HepG2 (cell line): ENCODE data around the gene LRP5. TPM values are rescaled to one million over a fixed set of nuclear protein-coding genes. Genes with fewer than 3 reads are reported as not detected.
A peak's percentile ranks its signal among the peaks of the same experiment; 100 is the strongest.

Experiments used
- ATF1 ChIP-seq: IDR thresholded peaks from 2 replicates; pipeline ENCODE4 v1.6.1; 2016; ENCODE audit warnings: mild to moderate bottlenecking, control low read depth
- BCL6 ChIP-seq: IDR thresholded peaks from 2 replicates; pipeline ENCODE4 v1.6.1; 2016; ENCODE audit warnings: missing genetic modification reagents, missing compliant biosample characterization
- CEBPZ ChIP-seq: IDR thresholded peaks from 2 replicates; pipeline ENCODE4 v1.6.1; 2012; ENCODE audit warnings: low read length, improper control_type of control experiment
- CREB3 ChIP-seq: sonication (generic); formaldehyde crosslinking; IDR thresholded peaks from 2 replicates; pipeline ENCODE4 v1.5.0; 2020; ENCODE audit warnings: missing genetic modification reagents
- DDIT3 ChIP-seq: sonication (generic); formaldehyde crosslinking; IDR thresholded peaks from 2 replicates; pipeline ENCODE4 v1.4.0; 2020; ENCODE audit warnings: mild to moderate bottlenecking, missing genetic modification reagents
- FLYWCH1 ChIP-seq: sonication (generic); formaldehyde crosslinking; IDR thresholded peaks from 2 replicates; pipeline ENCODE4 v1.8.1; 2023; ENCODE audit warnings: mild to moderate bottlenecking, missing genetic modification reagents
- FOSL2 ChIP-seq: sonication (generic); formaldehyde crosslinking; IDR thresholded peaks from 2 replicates; pipeline ENCODE4 v1.4.0; 2020; ENCODE audit warnings: missing genetic modification reagents
- IRF2 ChIP-seq: IDR thresholded peaks from 2 replicates; pipeline ENCODE4 v1.6.1; 2018; ENCODE audit warnings: missing genetic modification reagents, missing compliant biosample characterization
- MYC ChIP-seq: sonication (generic); formaldehyde crosslinking; IDR thresholded peaks from 2 replicates; pipeline ENCODE4 v1.9.0; 2021; ENCODE audit warnings: missing genetic modification reagents, borderline replicate concordance
- NAIF1 ChIP-seq: sonication (generic); formaldehyde crosslinking; IDR thresholded peaks from 2 replicates; pipeline ENCODE4 v1.5.0; 2020; ENCODE audit warnings: mild to moderate bottlenecking, missing genetic modification reagents, borderline replicate concordance
- PAWR ChIP-seq: sonication (generic); formaldehyde crosslinking; IDR thresholded peaks from 2 replicates; pipeline ENCODE4 v1.4.0; 2020; ENCODE audit warnings: missing genetic modification reagents, mild to moderate bottlenecking, borderline replicate concordance
- SIN3A ChIP-seq: IDR thresholded peaks from 2 replicates; pipeline ENCODE4 v1.6.1; 2011; ENCODE audit warnings: low read depth, mild to moderate bottlenecking, control low read depth, low read length, borderline replicate concordance
- SOX6 ChIP-seq, 2 experiments: fragments of 450-650 bp in 1 of 2; sonication (generic) in 1 of 2; formaldehyde crosslinking in 1 of 2; IDR thresholded peaks; 2 replicates each; pipeline versions ENCODE4 v1.4.0 to v1.6.1; 2017 to 2020; ENCODE audit warnings: antibody characterized with exemption in 1 of 2, mild to moderate bottlenecking in 1 of 2, missing genetic modification reagents in 1 of 2
- SP5 ChIP-seq: IDR thresholded peaks from 2 replicates; pipeline ENCODE4 v1.6.1; 2016; ENCODE audit warnings: low read depth, borderline replicate concordance
- STAG1 ChIP-seq: sonication (generic); formaldehyde crosslinking; IDR thresholded peaks from 2 replicates; pipeline ENCODE4 v1.4.0; 2020; ENCODE audit warnings: missing genetic modification reagents
- THAP8 ChIP-seq: sonication (generic); formaldehyde crosslinking; IDR thresholded peaks from 2 replicates; pipeline ENCODE4 v1.5.1; 2020; ENCODE audit warnings: missing genetic modification reagents, mild to moderate bottlenecking, borderline replicate concordance
- THYN1 ChIP-seq: sonication (generic); formaldehyde crosslinking; IDR thresholded peaks from 2 replicates; pipeline ENCODE4 v1.8.1; 2023; ENCODE audit warnings: low read depth, mild to moderate bottlenecking, moderate library complexity, missing genetic modification reagents, borderline replicate concordance
- ZNF691 ChIP-seq: sonication (generic); formaldehyde crosslinking; IDR thresholded peaks from 2 replicates; pipeline ENCODE4 v1.4.0; 2020; ENCODE audit warnings: missing genetic modification reagents, low read depth, mild to moderate bottlenecking, borderline replicate concordance
- ZNF800 ChIP-seq: sonication (generic); formaldehyde crosslinking; IDR thresholded peaks from 2 replicates; pipeline ENCODE4 v1.4.0; 2020; ENCODE audit warnings: missing genetic modification reagents
- polyA plus RNA-seq, 8 experiments: library from polyadenylated mRNA; depleted of rRNA in 3 of 8; stranded (reverse) in 7 of 8; unstranded in 1 of 8; fragments of >200 nt; fragmentation: Illumina TruSeq in 4 of 8; extraction: Trizol in 4 of 8; gene quantifications; 2 replicates each; pipeline versions ENCODE4 v1.2.1 to v1.2.3, GENCODE V29; 2011 to 2016; ENCODE audit warnings: low read depth in 4 of 8, missing spikeins in 1 of 8, mixed read lengths in 1 of 8; ENCODE audit not compliant: insufficient read depth in 1 of 8
- total RNA-seq, 5 experiments: library from RNA; depleted of rRNA; stranded (reverse); fragments of >200 nt; fragmentation: Illumina TruSeq; extraction: Trizol; gene quantifications; 2 replicates each; pipeline ENCODE4 v1.2.3, GENCODE V29; 2016; ENCODE audit warnings: low read depth in 1 of 5

The LRP5 gene
- total and polyA plus RNA-seq, 2 of the 13 experiments (the other 11 are each of a cell fraction or from before 2014, with no cell fraction given): 40.4 to 64.0 TPM

- TF ChIP-seq CEBPZ (no peak), THAP8 (CRISPR knock-in tag) (no peak), CREB3 (CRISPR knock-in tag) (0 out of 2 replicates have a peak, but pooled peaks have one; percentile 15), STAG1 (peak; percentile 31), PAWR (no peak), FLYWCH1 (CRISPR knock-in tag) (0 out of 2 replicates have a peak, but pooled peaks have one; percentile 13), ZNF691 (CRISPR knock-in tag) (0 out of 2 replicates have a peak, but pooled peaks have one; percentile 0), IRF2 (CRISPR knock-in tag) (0 out of 2 replicates have a peak, but pooled peaks have one; percentile 7), SIN3A (0 out of 2 replicates have a peak, but pooled peaks have one; percentile 35), ZNF800 (CRISPR knock-in tag) (no peak), FOSL2 (CRISPR knock-in tag) (0 out of 2 replicates have a peak, but pooled peaks have one; percentile 18), BCL6 (CRISPR knock-in tag) (0 out of 2 replicates have a peak, but pooled peaks have one; percentile 8), SP5 (peak; percentile 17; the same call in 1 of the 2 replicates), SOX6 (IDR thresholded peaks at IDR 0.05) (no peak), SOX6 (CRISPR knock-in tag; IDR thresholded peaks at IDR 0.05) (peak; percentile 5; the same call in 1 of the 2 replicates), DDIT3 (CRISPR knock-in tag) (no peak), ATF1 (CRISPR knock-in tag) (0 out of 2 replicates have a peak, but pooled peaks have one; percentile 21), THYN1 (CRISPR knock-in tag) (no peak), NAIF1 (CRISPR knock-in tag) (0 out of 2 replicates have a peak, but pooled peaks have one; percentile 1), MYC (CRISPR knock-in tag) (0 out of 2 replicates have a peak, but pooled peaks have one; percentile 18)
Measured at GRCh38 chr11:68271023-68271780, 41.2 kb upstream of the LRP5 start (continued).
